ENCODE measurements around the gene SELENON. TPM values are rescaled to one million over a fixed set of nuclear protein-coding genes. Genes with fewer than 3 reads are reported as not detected.
A peak's percentile ranks its signal among the peaks of the same experiment; 100 is the strongest.

SELENON gene
- total and polyA plus RNA-seq, 9 of the 15 experiments (the other 6 are each of a cell fraction or from before 2014, with no cell fraction given), result 0.43 to 26.7 (median 7.0) TPM

DNA sequence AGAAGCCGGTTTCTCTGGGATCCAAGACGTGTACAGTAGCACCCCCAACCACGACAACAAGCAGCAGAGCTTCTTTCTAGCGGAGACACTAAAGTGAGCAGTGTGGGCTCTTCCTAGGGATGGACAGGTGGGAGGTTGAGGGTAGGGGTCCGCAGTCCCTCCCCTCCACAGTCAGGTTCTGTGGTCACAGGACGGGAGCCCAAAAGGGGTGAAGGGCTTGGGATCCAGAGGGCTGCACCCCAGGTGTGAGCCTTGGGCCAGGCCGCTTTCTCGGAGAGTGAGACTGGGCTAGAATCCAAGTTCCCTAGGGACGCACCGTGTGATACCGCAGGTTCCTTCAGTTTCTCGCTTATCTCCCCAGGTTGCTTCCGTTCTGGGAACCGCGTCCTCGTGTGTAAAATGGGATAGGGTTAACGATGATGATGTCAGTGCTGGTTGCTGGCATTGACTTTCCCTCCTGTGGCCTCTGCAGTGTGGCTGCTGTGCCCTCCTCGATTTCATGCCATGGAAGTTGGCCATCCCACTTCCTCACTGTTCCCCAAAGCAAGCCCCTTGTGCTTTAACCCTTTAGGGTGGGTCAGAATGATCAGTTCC lies 17.3 kb upstream of the SELENON start (continued):
- no peak for TF ChIP-seq ZNF507 (tag; conservative IDR thresholded peaks at IDR 0.05)
- TF ChIP-seq, protein P1, sequence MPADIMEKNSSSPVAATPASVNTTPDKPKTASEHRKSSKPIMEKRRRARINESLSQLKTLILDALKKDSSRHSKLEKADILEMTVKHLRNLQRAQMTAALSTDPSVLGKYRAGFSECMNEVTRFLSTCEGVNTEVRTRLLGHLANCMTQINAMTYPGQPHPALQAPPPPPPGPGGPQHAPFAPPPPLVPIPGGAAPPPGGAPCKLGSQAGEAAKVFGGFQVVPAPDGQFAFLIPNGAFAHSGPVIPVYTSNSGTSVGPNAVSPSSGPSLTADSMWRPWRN (IDR thresholded peaks at IDR 0.05; ENCODE audit: low read depth), result peak; percentile 89
- TF ChIP-seq HNRNPUL1 (IDR thresholded peaks at IDR 0.05; ENCODE audit: low read length), result no peak
- TF ChIP-seq ZSCAN32 (CRISPR knock-in tag; IDR thresholded peaks at IDR 0.05), result no peak
- TF ChIP-seq U2AF1 (optimal IDR thresholded peaks at IDR 0.05; ENCODE audit: low read depth, low read length), result no peak
- peak; percentile 68 for TF ChIP-seq CBFA2T2 (conservative IDR thresholded peaks at IDR 0.05)
- TF ChIP-seq KLF16 (IDR thresholded peaks at IDR 0.05), result 0 out of 2 replicates have a peak, but pooled peaks have one; percentile 51
- TF ChIP-seq, protein P2, sequence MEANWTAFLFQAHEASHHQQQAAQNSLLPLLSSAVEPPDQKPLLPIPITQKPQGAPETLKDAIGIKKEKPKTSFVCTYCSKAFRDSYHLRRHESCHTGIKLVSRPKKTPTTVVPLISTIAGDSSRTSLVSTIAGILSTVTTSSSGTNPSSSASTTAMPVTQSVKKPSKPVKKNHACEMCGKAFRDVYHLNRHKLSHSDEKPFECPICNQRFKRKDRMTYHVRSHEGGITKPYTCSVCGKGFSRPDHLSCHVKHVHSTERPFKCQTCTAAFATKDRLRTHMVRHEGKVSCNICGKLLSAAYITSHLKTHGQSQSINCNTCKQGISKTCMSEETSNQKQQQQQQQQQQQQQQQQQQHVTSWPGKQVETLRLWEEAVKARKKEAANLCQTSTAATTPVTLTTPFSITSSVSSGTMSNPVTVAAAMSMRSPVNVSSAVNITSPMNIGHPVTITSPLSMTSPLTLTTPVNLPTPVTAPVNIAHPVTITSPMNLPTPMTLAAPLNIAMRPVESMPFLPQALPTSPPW (CRISPR knock-in tag; IDR thresholded peaks at IDR 0.05), result no peak
- 0 out of 2 replicates have a peak, but pooled peaks have one; percentile 23 for TF ChIP-seq FOXP1 (CRISPR knock-in tag; IDR thresholded peaks at IDR 0.05)
- no peak for TF ChIP-seq ZNF830 (CRISPR knock-in tag; IDR thresholded peaks at IDR 0.05)
- no peak for TF ChIP-seq ILK (tag; IDR thresholded peaks at IDR 0.05; ENCODE audit: borderline replicate concordance, low read depth)
- TF ChIP-seq HLTF (IDR thresholded peaks at IDR 0.05), result no peak
- TF ChIP-seq STAT5A (IDR thresholded peaks at IDR 0.05; ENCODE audit: borderline replicate concordance, low read length), result peak; percentile 76
- no peak for TF ChIP-seq TCF7L2 (IDR thresholded peaks at IDR 0.05; ENCODE audit: low read depth, low read length)
- TF ChIP-seq ZNF354B (CRISPR knock-in tag; IDR thresholded peaks at IDR 0.05), result no peak
- TF ChIP-seq ETS2 (tag; IDR thresholded peaks at IDR 0.05; ENCODE audit: borderline replicate concordance, poor library complexity, severe bottlenecking), result no peak
- no peak for TF ChIP-seq PHB (CRISPR knock-in tag; IDR thresholded peaks at IDR 0.05)
- no peak for TF ChIP-seq TAF9B (IDR thresholded peaks at IDR 0.05; ENCODE audit: partially characterized antibody)
- TF ChIP-seq ETV1 (tag; conservative IDR thresholded peaks at IDR 0.05; ENCODE audit: low read depth), result peak; percentile 99
- TF ChIP-seq CEBPB (tag; IDR thresholded peaks at IDR 0.05), result no peak
- TF ChIP-seq CBFA2T3 (IDR thresholded peaks at IDR 0.05), result peak; percentile 83
- TF ChIP-seq FOS (IDR thresholded peaks at IDR 0.05; ENCODE audit: extremely low read depth, insufficient read length), result no peak
- TF ChIP-seq, protein P3, sequence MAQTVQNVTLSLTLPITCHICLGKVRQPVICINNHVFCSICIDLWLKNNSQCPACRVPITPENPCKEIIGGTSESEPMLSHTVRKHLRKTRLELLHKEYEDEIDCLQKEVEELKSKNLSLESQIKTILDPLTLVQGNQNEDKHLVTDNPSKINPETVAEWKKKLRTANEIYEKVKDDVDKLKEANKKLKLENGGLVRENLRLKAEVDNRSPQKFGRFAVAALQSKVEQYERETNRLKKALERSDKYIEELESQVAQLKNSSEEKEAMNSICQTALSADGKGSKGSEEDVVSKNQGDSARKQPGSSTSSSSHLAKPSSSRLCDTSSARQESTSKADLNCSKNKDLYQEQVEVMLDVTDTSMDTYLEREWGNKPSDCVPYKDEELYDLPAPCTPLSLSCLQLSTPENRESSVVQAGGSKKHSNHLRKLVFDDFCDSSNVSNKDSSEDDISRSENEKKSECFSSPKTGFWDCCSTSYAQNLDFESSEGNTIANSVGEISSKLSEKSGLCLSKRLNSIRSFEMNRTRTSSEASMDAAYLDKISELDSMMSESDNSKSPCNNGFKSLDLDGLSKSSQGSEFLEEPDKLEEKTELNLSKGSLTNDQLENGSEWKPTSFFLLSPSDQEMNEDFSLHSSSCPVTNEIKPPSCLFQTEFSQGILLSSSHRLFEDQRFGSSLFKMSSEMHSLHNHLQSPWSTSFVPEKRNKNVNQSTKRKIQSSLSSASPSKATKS (CRISPR knock-in tag; IDR thresholded peaks at IDR 0.05), result no peak
- no peak for TF ChIP-seq RFX7 (CRISPR knock-in tag; IDR thresholded peaks at IDR 0.05)
- TF ChIP-seq BHLHE40 (IDR thresholded peaks at IDR 0.05; ENCODE audit: low read length), result peak; percentile 34; the same call in 1 of the 2 replicates
- TF ChIP-seq TAF1 (IDR thresholded peaks at IDR 0.05; ENCODE audit: control insufficient read depth, extremely low read depth, insufficient read depth, low read length, severe bottlenecking), result no peak
- TF ChIP-seq ZNF165 (CRISPR knock-in tag; IDR thresholded peaks at IDR 0.05; ENCODE audit: borderline replicate concordance), result no peak
- no peak for TF ChIP-seq SLC30A9 (CRISPR knock-in tag; IDR thresholded peaks at IDR 0.05)

Data from K562 (cell line).